ENCODE measurements around the gene JAML. TPM values are rescaled to one million over a fixed set of nuclear protein-coding genes. Genes with fewer than 3 reads are reported as not detected.

JAML gene
- total and polyA plus RNA-seq, 2 of the 8 experiments (the other 6 are each of a cell fraction or from before 2014, with no cell fraction given), result 0.12 to 0.58 TPM

DNA sequence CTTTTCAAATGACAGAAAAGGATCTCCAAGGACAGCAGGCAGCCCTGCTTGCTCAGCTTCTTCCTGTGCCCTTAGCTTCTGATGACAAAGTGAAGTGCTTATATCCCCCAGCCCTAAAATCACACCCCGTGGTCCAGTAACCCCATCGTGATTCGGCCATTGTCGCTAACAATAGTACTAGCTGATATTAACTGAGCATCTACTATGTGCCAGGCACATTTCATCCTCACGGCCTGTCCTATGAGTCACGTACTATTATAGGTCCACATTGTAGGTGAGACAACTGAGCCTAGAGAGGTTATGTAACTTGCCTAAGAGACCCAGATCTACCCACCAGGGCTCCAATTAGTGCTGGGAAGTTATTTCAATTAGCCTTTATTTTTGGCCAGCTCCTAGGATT, 78.3 kb downstream of the JAML start:
- H2BK15ac ChIP-seq (ENCODE audit: low read length), result no peak overlapping the region
- H3K18ac ChIP-seq (ENCODE audit: extremely low read depth, low read length), result 0 out of 2 replicates have a peak overlapping the region, but pooled peaks have one; percentile 9
- H3K14ac ChIP-seq (ENCODE audit: insufficient read length), result no peak overlapping the region
- no peak for DNase-seq (ENCODE audit: low read depth in 1 of 2, low spot score in 2 of 2)
- H2BK120ac ChIP-seq (replicated peaks; ENCODE audit: low read depth, low read length), result no peak overlapping the region
- ChIA-PET POLR2A (ENCODE audit: partially characterized antibody) (no interaction called here), CTCF (ENCODE audit: partially characterized antibody) (interaction anchor here (0.6 to 12.7 kb wide), 11 partner anchors 9 to 248 kb away, joined by 3 to 245 read pairs (median 4); no protein-coding TSS in a partner anchor)
- H3K79me2 ChIP-seq (ENCODE audit: control insufficient read depth in 1 of 2, insufficient read depth in 2 of 2, low read length in 2 of 2), result no peaks in the 10 kb centered on the region
- H4K20me1 ChIP-seq (replicated peaks in 1 of 2; ENCODE audit: control insufficient read depth in 1 of 2, insufficient read depth in 2 of 2, low read length in 2 of 2), result peaks cover 0 to 3% of the 10 kb centered on the region in 2 experiments
- H3K4me2 ChIP-seq (ENCODE audit: insufficient read depth in 1 of 2, low read depth in 2 of 2, low read length in 2 of 2), result peak overlapping the region; percentile 27 to 74
- H3K27me3 ChIP-seq (replicated peaks in 1 of 4; ENCODE audit: control insufficient read depth in 3 of 4, extremely low read depth in 1 of 4, insufficient read depth in 3 of 4, low read length in 3 of 4), result peaks cover 8 to 41% (median 27%) of the 10 kb centered on the region in 4 experiments
- H3K9me3 ChIP-seq (ENCODE audit: insufficient read depth in 2 of 2, low read depth in 1 of 2, low read length in 1 of 2), result no peaks in the 10 kb centered on the region
- no peak overlapping the region for H2BK20ac ChIP-seq (ENCODE audit: low read length)
- no peak overlapping the region for H2BK12ac ChIP-seq (ENCODE audit: low read depth, low read length)
- WGBS, 2 experiments (ENCODE audit: extremely low coverage in 1 of 2, insufficient coverage in 1 of 2, insufficient read length in 1 of 2, insufficient replicate concordance in 2 of 2, low coverage in 1 of 2, low lambda C conversion rate in 2 of 2, missing lambda C conversion rate in 1 of 2), result 72% methylated on average over 6 of the region's 6 CpGs; no CpG with 5 or more reads in 1 of the 2 experiments
- peaks cover 0 to 25% (median 10%) of the 10 kb centered on the region in 4 experiments; a peak in 6 of 7 replicates for H3K4me1 ChIP-seq (replicated peaks in 1 of 4; ENCODE audit: control insufficient read depth in 3 of 4, insufficient read depth in 4 of 4, low read length in 3 of 4)
- H3K56ac ChIP-seq (replicated peaks; ENCODE audit: insufficient read length, low read depth, low read length), result no peak overlapping the region
- peak overlapping the region in 3 of 4 experiments; percentile 49 to 70 (median 57); a peak in 5 of 8 replicates for H3K4me3 ChIP-seq (ENCODE audit: extremely low read depth in 1 of 4, insufficient read depth in 2 of 4, low read depth in 3 of 4, low read length in 4 of 4)
- no peak overlapping the region for H3K9ac ChIP-seq (replicated peaks in 1 of 4; ENCODE audit: extremely low read depth in 1 of 4, low read depth in 3 of 4, low read length in 3 of 4)
- FAIRE-seq, result no peak
- H4K5ac ChIP-seq (ENCODE audit: insufficient read length, low read depth, low read length), result no peak overlapping the region
- no peak overlapping the region for H3K4ac ChIP-seq (replicated peaks; ENCODE audit: insufficient read length, low read depth, low read length)
- H2AK5ac ChIP-seq (ENCODE audit: low read depth, low read length), result no peak overlapping the region
- no peaks in the 10 kb centered on the region for H3K36me3 ChIP-seq (ENCODE audit: control insufficient read depth in 2 of 4, insufficient read depth in 4 of 4, low read length in 3 of 4)
- no peaks in the 10 kb centered on the region for H3K79me1 ChIP-seq (ENCODE audit: low read depth, low read length)
- no peak overlapping the region for H3K27ac ChIP-seq (ENCODE audit: low read depth, low read length)
- H3K23ac ChIP-seq (ENCODE audit: insufficient read length), result no peak overlapping the region
- H3K23me2 ChIP-seq (ENCODE audit: low read depth, low read length), result no peaks in the 10 kb centered on the region
- no peak overlapping the region for H4K8ac ChIP-seq (ENCODE audit: extremely low read depth, insufficient read depth, low read length)
- no peak overlapping the region for H2AFZ ChIP-seq (ENCODE audit: low read length)
- no peak overlapping the region for H2BK5ac ChIP-seq (ENCODE audit: low read depth, low read length)
- no peak overlapping the region for H4K91ac ChIP-seq (replicated peaks; ENCODE audit: insufficient read length, low read length)
- no peak for TF ChIP-seq SIX5 (IDR thresholded peaks at IDR 0.05; ENCODE audit: low read depth, low read length)
- TF ChIP-seq, protein P1, sequence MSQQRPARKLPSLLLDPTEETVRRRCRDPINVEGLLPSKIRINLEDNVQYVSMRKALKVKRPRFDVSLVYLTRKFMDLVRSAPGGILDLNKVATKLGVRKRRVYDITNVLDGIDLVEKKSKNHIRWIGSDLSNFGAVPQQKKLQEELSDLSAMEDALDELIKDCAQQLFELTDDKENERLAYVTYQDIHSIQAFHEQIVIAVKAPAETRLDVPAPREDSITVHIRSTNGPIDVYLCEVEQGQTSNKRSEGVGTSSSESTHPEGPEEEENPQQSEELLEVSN (IDR thresholded peaks at IDR 0.05), result no peak
- TF ChIP-seq TAF7 (optimal IDR thresholded peaks at IDR 0.05; ENCODE audit: borderline replicate concordance, low read depth, low read length), result no peak
- no peak for TF ChIP-seq SIRT6 (IDR thresholded peaks at IDR 0.05; ENCODE audit: low read length)
- no peak for TF ChIP-seq TAF1 (IDR thresholded peaks at IDR 0.05; ENCODE audit: low read depth, low read length)

Measured in H1 (cell line).